GM13976 (cell line): Measurements from ENCODE around the gene ASTN2.
"Not testable (repeated sequence)": the region's sequence is repeated elsewhere in the genome, so short reads cannot be mapped to it uniquely, and the experiment has no call there.

ENCODE experiments used
- DNase-seq: peaks from one replicate; pipeline ENCODE4 v3.0.0; 2012; ENCODE audit warnings: low spot score
- CTCF ChIP-seq: IDR thresholded peaks from 2 replicates; pipeline ENCODE4 v1.5.1; 2012; ENCODE audit warnings: borderline replicate concordance, mild to moderate bottlenecking; ENCODE audit not compliant: insufficient read depth; ENCODE audit errors: extremely low read depth, missing control alignments, control extremely low read depth
- in situ Hi-C: fragments of 300-500 bp; cut with MboI; formaldehyde crosslinking; loops from one replicate; pipeline ENCODE4 v1.12.0; 2022; ENCODE audit warnings: low sequenced_read_pairs, mixed read lengths, inconsistent platforms; ENCODE audit not compliant: unreplicated experiment

Gene ASTN2

DNA sequence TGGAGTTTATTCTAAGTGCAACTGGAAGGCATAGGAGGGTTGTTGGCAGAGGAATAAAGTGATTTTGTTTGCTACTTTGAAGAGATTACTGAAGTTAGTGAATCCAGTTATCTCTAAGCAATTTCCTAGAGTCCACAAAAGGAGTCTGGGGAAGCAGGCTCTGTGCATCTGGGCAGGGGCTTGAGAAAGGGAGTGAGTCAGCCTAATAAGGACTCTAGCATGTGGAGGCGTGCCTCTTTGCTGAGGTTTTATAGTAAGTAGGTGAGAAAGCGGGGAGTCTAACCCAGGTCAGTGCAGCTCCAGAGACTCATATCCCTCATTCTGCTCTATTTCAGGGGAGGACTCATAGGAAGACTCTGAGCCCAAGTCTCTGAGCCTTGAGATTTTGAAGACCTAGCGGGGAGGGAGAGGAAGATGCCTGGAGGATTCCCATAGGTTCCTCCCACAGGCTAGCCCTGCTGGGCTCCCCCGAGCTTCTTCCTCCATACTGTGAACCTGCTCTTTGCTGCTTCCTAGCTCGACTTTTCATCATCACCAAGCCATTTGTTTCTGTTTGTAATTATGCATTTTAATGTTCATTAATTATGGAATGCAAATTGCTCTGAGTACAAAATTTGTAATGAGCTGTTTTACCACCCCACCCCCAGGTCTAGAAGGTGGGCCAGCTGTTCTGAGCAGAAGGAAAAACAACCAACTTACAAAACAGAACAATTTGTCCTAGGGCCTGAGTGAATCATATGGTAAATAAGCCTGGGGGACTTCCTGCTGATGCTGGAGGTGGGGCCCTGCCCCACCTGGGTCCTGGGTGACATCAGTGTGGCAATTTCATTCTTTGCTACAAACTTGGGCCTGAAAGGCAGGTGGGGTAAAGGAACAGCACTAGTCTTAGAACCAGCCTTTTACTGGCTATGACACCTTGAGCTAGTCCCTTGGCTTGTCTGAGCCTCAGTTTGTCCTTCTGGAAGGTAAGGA, 577.6 kb downstream of the ASTN2 start:
- no peak for DNase-seq
- no peak for TF ChIP-seq CTCF

GRCh38 chr9:116830321-116830720, 584.5 kb downstream of the ASTN2 start:
- DNase-seq, in situ Hi-C loops: not testable (repeated sequence)

More for the DNA sequence above, 577.6 kb downstream of the ASTN2 start:
- in situ Hi-C loops: no loop called here

GRCh38 chr9:116821633-116822229, 593.1 kb downstream of the ASTN2 start:
- DNase-seq: no peak
- TF ChIP-seq CTCF: no peak
- in situ Hi-C loops: no loop called here

GRCh38 chr9:116819116-116819515, 595.7 kb downstream of the ASTN2 start:
- no peak for DNase-seq
- no peak for TF ChIP-seq CTCF
- in situ Hi-C loops: no loop called here

- no peak for DNase-seq
- no peak for TF ChIP-seq CTCF
- in situ Hi-C loops: no loop called here
Measured at GRCh38 chr9:116817762-116818161, 597.1 kb downstream of the ASTN2 start.

- in situ Hi-C loops: no loop called here
- TF ChIP-seq CTCF: no peak
- DNase-seq: no peak
Measured at GRCh38 chr9:116816484-116816883, 598.4 kb downstream of the ASTN2 start.

GRCh38 chr9:116815835-116816234, 599.0 kb downstream of the ASTN2 start:
- TF ChIP-seq CTCF: no peak
- in situ Hi-C loops: no loop called here
- no peak for DNase-seq
